ENCODE results near the gene PRKAB1. TPM values are rescaled to one million over a fixed set of nuclear protein-coding genes. Genes with fewer than 3 reads are reported as not detected.

The PRKAB1 gene
- total RNA-seq, 1 experiment from 2014 or later, result 25.0 TPM

DNA sequence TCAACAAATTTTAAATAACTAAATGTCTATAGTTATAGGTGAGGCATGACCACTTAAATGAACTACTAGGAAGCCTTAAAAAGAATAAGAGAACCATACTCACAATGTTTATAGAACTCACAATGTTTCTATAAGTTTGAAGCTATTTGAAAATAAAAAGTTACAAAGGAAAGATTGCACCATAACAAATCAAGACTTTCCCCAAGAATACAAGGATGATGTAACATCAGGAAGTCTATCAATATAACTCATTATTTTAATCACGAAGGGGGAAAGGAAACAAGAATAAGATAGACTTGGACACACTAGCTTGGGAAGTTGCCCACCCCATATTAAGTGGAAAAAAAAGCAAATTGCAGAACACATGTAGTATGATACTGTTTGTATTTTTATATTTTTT is 47.4 kb upstream of the PRKAB1 start:
- Histone ChIP-seq H3K9me3 (ENCODE audit: control insufficient read depth in 1 of 2, insufficient read depth in 1 of 2, low read depth in 1 of 2, low read length in 2 of 2) (no peaks in the 10 kb centered on the region), H3K4me3 (replicated peaks in 1 of 2; ENCODE audit: low read depth in 1 of 2, low read length in 2 of 2) (no peak overlapping the region), H3K4me1 (ENCODE audit: control insufficient read depth in 1 of 2, insufficient read depth in 2 of 2, low read length in 2 of 2) (no peaks in the 10 kb centered on the region), H3K27ac (ENCODE audit: low read depth, low read length) (no peak overlapping the region), H3K36me3 (ENCODE audit: control insufficient read depth in 1 of 2, insufficient read depth in 2 of 2, low read length in 2 of 2) (no peaks in the 10 kb centered on the region), H3K9ac (ENCODE audit: low read length) (no peak overlapping the region), H3K9me2 (ENCODE audit: insufficient read depth) (no peaks in the 10 kb centered on the region), H4K20me1 (ENCODE audit: insufficient read depth) (no peaks in the 10 kb centered on the region), H3K79me2 (ENCODE audit: insufficient read depth, low read length) (no peaks in the 10 kb centered on the region), H2AFZ (ENCODE audit: low read depth, low read length, poor library complexity, severe bottlenecking) (no peak overlapping the region), H3K27me3 (ENCODE audit: insufficient read depth, low read length) (peaks cover 9% of the 10 kb centered on the region; the same call in 1 of the 2 replicates), H3K4me2 (ENCODE audit: low read length) (no peak overlapping the region)
- DNase-seq (ENCODE audit: low read depth, low spot score) (no peak), ATAC-seq (no peak)
- ChIA-PET POLR2A (no interaction called here), RAD21 (ENCODE audit: low non-redundant PET in 1 of 2, low total read pairs in 2 of 2, uncharacterized antibody in 2 of 2, unreplicated experiment in 2 of 2) (no interaction called here), CTCF (no interaction called here)
- intact Hi-C loops (cut with micrococcal nuclease), result no loop called here
- TF ChIP-seq CEBPB (IDR thresholded peaks at IDR 0.05; ENCODE audit: low read depth) (no peak), EZH2phosphoT487 (IDR thresholded peaks at IDR 0.05; ENCODE audit: borderline replicate concordance) (no peak), MAX (IDR thresholded peaks at IDR 0.05) (no peak), POLR2A (IDR thresholded peaks at IDR 0.05; ENCODE audit: borderline replicate concordance, extremely low read depth, insufficient read depth, insufficient read length) (no peak)
- no TSS peak for BruUV-seq (replicated peaks)

DNA sequence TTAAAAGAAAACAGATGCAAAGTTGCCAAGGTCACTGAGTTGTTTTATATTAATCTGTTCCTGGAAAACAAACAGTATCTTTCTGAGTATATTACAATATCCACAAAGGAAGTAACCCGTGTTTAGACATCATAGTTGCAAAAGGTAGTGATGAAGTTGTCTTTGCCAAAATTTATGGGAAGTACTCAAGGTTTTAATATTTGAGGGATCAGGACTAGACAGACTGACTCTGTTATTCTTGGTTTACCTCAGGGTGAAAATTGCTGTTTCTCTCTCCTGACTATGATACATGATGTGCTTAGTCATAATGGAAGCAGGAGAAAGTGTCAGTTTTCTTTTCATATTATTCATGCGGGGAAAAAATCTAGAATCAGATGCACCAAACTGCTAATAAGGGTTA is 46.1 kb upstream of the PRKAB1 start:
- intact Hi-C loops (cut with micrococcal nuclease), result no loop called here
- Histone ChIP-seq H3K9me3 (ENCODE audit: control insufficient read depth in 1 of 2, insufficient read depth in 1 of 2, low read depth in 1 of 2, low read length in 2 of 2) (no peaks in the 10 kb centered on the region), H3K4me1 (ENCODE audit: control insufficient read depth in 1 of 2, insufficient read depth in 2 of 2, low read length in 2 of 2) (no peaks in the 10 kb centered on the region), H3K79me2 (ENCODE audit: insufficient read depth, low read length) (no peaks in the 10 kb centered on the region), H3K4me3 (replicated peaks in 1 of 2; ENCODE audit: low read depth in 1 of 2, low read length in 2 of 2) (no peak overlapping the region), H3K4me2 (ENCODE audit: low read length) (no peak overlapping the region), H3K36me3 (ENCODE audit: control insufficient read depth in 1 of 2, insufficient read depth in 2 of 2, low read length in 2 of 2) (no peaks in the 10 kb centered on the region), H4K20me1 (ENCODE audit: insufficient read depth) (no peaks in the 10 kb centered on the region), H2AFZ (ENCODE audit: low read depth, low read length, poor library complexity, severe bottlenecking) (no peak overlapping the region), H3K27ac (ENCODE audit: low read depth, low read length) (no peak overlapping the region), H3K9ac (ENCODE audit: low read length) (no peak overlapping the region), H3K9me2 (ENCODE audit: insufficient read depth) (no peaks in the 10 kb centered on the region), H3K27me3 (ENCODE audit: insufficient read depth, low read length) (peaks cover 9% of the 10 kb centered on the region; the same call in 1 of the 2 replicates)
- ATAC-seq, result no peak
- POLR2A ChIA-PET, result no interaction called here
- RAD21 ChIA-PET (ENCODE audit: low non-redundant PET in 1 of 2, low total read pairs in 2 of 2, uncharacterized antibody in 2 of 2, unreplicated experiment in 2 of 2), result no interaction called here
- no peak for DNase-seq (ENCODE audit: low read depth, low spot score)
- no TSS peak for BruUV-seq (replicated peaks)
- CTCF ChIA-PET, result no interaction called here
- TF ChIP-seq POLR2A (IDR thresholded peaks at IDR 0.05; ENCODE audit: borderline replicate concordance, extremely low read depth, insufficient read depth, insufficient read length) (no peak), JUND (IDR thresholded peaks at IDR 0.05) (no peak), EGR1 (IDR thresholded peaks at IDR 0.05; ENCODE audit: low read depth) (no peak), FOSL1 (IDR thresholded peaks at IDR 0.05; ENCODE audit: low read depth) (no peak), EZH2 (IDR thresholded peaks at IDR 0.05) (no peak), REST (IDR thresholded peaks at IDR 0.05; ENCODE audit: low read depth) (no peak), MAX (IDR thresholded peaks at IDR 0.05) (no peak), SP1 (IDR thresholded peaks at IDR 0.05; ENCODE audit: low read depth) (no peak), POLR2AphosphoS5 (IDR thresholded peaks at IDR 0.05; ENCODE audit: low read depth, low read length) (no peak), YY1 (IDR thresholded peaks at IDR 0.05; ENCODE audit: extremely low read depth, insufficient replicate concordance, low read depth, low read length) (no peak), ZFX (IDR thresholded peaks at IDR 0.05) (no peak), CBX3 (IDR thresholded peaks at IDR 0.05; ENCODE audit: low read depth) (no peak)
- TF ChIP-seq, protein P1, sequence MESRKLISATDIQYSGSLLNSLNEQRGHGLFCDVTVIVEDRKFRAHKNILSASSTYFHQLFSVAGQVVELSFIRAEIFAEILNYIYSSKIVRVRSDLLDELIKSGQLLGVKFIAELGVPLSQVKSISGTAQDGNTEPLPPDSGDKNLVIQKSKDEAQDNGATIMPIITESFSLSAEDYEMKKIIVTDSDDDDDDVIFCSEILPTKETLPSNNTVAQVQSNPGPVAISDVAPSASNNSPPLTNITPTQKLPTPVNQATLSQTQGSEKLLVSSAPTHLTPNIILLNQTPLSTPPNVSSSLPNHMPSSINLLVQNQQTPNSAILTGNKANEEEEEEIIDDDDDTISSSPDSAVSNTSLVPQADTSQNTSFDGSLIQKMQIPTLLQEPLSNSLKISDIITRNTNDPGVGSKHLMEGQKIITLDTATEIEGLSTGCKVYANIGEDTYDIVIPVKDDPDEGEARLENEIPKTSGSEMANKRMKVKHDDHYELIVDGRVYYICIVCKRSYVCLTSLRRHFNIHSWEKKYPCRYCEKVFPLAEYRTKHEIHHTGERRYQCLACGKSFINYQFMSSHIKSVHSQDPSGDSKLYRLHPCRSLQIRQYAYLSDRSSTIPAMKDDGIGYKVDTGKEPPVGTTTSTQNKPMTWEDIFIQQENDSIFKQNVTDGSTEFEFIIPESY (IDR thresholded peaks at IDR 0.05; ENCODE audit: extremely low read depth, insufficient replicate concordance, low read length), result no peak

Data from HCT116 (cell line).